Activated T-helper 1 cell treated with anti-CD3 and anti-CD28 coated beads, Interleukin-2, amount 50 U/mL, for 16 hours (primary cell): ENCODE data around the gene BANP.
"Not testable (repeated sequence)": the region's sequence is repeated elsewhere in the genome, so short reads cannot be mapped to it uniquely, and the experiment has no call there.

Experiments used
- DNase-seq, 2 donors: peaks; one replicate each; pipeline ENCODE4 v3.0.0-alpha.2; 2020; ENCODE audit warnings: low read depth in 1 of 2, low spot score in 1 of 2

Gene BANP

GRCh38 chr16:88098731-88099562 lies 147.7 kb downstream of the BANP start:
- not testable (repeated sequence) for DNase-seq

- DNase-seq, result no peak
Observed at GRCh38 chr16:88099563-88099890, 148.3 kb downstream of the BANP start.

DNA sequence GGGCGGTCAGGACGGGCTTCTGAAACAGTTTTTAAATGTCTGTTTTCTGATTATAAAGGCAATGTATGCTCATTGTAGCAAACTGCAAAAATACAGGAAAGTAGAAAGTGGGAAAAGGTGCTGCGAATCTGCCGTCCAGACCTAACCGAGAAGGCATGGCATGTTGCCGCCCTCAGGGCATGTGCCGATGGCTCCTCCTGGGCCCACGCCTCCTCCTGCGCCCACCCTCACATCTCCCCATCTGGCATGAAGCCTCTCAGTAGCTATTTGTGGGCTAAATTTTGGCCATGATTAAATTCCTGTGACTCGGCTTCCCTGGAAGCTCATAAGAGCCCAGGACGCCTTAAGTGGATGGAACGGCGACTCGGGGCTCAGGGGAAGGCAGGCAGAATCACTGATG lies 148.7 kb downstream of the BANP start:
- not testable (repeated sequence) for DNase-seq

- DNase-seq, result not testable (repeated sequence)
Observed at GRCh38 chr16:88100801-88101622, 149.8 kb downstream of the BANP start.

DNA sequence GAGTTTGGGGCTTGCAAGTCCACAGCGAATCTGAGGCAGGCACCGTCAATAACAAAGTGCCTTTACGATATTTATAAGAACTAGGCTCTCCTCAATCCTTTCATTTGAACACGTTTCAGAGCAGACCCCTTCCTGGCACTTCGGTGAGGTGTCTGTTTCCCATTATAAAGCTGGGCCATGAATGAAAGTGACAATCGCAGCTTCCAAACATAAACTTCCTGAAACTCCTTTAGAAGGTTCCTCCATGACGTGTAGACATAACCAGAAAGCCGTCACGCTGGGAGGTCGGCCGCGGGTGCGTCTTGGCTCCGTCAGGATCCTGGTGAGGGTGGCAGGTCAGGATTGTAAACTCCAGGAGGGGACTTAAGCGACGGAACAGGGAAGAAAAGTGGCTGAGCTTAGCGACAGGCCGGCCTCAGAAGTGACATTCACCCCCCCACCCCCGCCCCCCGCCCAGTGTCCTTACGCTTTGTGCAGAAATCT lies 150.4 kb downstream of the BANP start:
- not testable (repeated sequence) for DNase-seq

DNA sequence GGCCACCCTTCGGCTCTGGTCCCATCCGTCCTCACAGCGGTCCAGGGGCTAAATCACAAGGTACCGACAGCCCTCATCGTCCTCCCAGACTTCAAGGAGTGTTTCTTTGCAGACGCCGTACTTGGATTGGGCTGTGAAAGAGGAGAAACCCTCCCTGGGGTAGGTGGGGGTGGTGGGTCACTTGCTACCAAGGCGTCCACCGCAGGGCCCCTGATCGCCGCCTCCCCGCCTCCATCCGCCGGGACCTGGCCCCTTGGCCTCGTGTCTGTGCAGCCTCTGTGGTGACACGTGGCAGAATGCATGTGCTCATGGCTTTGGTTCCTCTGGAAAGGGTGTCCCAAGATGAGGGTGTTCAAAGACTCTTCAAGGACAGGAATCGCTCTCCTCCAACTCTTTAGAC lies 151.4 kb downstream of the BANP start:
- DNase-seq, result no peak

- DNase-seq, result no peak
Observed at GRCh38 chr16:88103011-88103410, 151.8 kb downstream of the BANP start.

GRCh38 chr16:88103581-88104188 lies 152.5 kb downstream of the BANP start:
- DNase-seq, result no peak

- not testable (repeated sequence) for DNase-seq
Observed at GRCh38 chr16:88104363-88104762, 153.1 kb downstream of the BANP start.

DNA sequence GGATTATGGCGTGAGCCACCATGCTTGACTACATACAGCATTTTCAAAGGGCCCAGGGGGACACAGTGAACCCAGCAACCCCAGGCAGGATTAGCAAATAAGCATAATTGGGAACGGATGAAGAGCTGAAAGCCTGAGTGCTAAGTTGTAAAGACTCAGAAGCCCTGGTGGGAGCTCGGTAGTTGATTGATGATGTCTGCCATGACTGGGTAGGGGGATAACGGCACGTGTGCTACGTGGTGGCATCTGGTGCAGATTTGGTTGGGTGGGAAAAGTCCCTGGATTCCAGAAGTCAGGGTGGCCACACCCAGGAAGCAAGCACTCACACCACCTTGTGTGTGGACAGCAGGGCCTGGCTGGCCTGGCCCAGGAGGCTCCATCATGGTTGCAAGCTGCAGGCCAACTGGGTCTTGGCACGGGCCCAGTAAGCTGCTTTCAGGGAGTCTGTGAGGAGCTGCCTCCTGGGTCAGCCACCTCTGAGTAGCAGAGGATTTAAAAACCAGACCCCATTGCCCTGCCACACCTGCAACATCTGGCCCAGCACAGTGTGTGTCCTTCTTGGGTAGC lies 154.4 kb downstream of the BANP start:
- not testable (repeated sequence) for DNase-seq

DNA sequence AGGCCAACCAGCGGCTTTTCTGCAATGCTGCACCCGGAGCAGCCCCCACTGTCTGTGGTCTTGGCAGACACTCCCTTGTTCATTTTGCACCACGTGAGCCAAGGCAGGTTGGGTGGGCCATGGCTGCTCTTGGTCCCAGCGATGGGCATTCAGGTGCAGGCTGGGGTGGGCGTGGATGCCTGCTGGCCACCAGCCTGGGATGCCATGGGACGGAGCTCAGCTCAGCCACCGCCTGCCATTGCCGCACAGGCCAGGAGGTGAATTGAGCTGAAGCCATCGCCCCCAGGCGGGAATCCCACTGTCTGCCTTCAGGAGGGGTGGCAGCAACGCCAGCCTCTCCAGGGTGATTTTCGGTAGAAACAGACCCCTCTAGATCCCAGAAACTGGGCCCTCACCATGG lies 155.3 kb downstream of the BANP start:
- DNase-seq, result not testable (repeated sequence)

DNA sequence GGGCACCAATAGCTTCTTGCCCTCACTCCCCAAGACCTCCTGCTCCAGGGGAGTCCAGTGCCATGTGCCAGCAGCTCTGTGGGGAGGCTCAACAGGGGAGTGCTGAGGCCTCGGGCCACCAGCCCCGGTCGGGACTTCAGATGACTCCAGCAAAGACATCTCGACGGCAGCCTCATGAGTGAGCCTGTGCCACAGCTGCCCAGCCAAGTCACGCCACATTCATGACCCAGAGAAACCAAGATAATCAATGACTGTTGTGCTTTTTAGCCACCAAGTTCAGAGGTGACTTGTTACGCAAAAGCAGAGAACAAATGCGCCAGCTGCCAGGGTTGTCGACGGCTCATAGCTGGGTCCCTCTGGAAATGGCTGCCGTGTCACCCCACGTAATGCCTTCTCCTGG lies 157.5 kb downstream of the BANP start:
- no peak for DNase-seq

DNA sequence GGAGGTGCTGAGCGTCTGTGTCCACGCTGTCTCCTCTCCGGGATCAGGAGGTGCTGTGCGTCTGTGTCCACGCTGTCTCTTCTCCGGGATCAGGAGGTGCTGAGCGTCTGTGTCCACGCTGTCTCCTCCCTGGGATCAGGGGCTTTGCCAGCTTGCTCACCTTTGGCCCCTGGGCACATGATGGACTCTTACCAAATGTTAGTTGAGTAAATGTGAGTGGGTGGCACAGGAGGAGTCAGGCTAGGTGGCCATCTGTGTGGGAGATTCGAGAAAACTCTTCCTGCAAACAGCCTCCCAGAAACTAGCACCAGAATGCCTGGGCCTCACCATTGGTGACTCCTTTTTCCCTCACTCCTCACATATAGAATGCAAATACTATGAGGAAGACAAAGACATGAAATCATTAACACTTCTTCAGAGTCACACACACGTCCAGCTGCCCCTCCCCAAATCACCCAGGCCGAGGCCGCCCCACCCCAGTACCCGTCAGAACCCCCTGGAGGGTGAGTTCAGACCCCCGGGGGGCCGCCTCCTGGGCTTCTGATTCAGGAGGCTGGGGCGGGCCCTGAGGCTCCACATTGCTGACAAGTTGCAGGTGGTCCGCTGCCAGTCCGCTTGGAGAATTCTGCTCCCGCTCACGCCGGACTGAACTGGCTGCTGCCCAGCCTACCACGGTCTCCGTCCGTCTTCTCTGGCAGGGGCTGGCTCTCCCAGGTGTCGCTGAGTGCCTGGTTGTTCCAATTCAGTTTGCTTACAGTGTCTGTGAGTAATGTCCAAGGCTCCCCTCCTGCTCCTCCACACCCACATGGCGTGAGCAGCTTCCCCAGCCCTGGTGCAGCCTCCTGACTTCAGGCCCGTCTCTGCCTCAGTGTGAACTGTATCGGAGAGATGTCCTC lies 158.7 kb downstream of the BANP start:
- DNase-seq, result not testable (repeated sequence)

- DNase-seq, result not testable (repeated sequence)
Observed at GRCh38 chr16:88110875-88111494, 159.8 kb downstream of the BANP start.

DNA sequence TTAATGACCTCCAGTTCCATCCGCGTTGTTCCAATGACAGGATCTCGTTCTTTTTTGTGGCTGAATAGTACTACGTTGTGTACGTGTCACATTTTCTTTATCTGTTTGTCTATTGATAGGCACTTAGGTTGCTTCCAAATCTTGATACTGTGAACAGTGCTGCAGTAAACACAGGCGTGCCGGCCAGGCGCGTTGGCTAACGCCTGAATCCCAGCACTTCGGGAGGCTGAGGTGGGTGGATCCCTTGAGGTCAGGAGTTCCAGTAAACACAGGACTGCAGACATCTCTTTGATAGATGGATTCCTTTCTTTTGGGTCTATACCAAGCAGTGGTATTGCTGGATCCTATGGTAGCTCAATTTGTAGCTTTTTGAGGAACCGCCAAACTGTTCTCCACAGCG lies 160.7 kb downstream of the BANP start:
- DNase-seq, result not testable (repeated sequence)

DNA sequence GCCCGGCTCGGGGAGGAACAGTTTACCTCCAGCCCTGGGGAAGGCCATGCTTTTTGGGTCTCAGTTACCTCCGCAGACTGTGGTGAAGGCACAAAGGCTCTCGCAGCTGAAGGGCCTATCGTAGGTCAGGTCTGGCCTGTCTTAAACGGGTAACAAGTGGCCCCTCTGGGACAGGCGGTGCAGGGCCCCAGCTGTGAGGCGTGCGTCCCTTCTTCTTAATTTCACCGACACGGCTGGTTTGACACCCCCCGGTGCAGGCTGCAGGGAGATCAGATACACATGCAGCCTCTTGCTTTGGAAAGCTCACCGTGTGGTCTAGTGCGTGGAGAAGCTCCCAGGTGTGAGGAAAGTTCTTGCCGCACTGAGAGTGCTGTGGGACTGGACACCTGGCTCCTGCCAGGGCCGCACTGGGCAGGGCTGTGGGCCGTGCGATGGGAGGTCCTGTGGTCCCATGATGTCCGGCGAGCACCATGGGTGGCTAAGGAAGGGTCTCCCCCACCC lies 162.4 kb downstream of the BANP start:
- no peak for DNase-seq

- DNase-seq, result not testable (repeated sequence)
Observed at GRCh38 chr16:88114541-88115228, 163.5 kb downstream of the BANP start.

DNA sequence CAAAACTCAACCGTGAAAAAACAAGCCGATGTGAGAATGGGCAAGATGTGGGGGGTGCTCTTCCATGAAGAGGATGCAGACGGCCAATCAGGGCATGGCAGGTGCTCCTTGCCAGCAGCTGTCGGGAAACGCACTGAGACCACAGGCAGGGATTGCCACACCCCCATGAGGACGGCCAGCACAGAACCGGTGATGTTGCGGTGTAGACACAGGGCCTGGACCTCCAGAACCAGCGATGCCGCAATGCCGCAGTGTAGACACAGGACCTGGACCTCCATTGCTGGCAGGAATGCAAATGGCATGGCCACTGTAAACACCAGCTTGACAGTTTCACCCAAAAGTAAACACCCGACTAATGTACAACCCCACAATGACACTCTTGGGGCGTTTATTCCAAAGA lies 164.9 kb downstream of the BANP start:
- DNase-seq, result no peak

DNA sequence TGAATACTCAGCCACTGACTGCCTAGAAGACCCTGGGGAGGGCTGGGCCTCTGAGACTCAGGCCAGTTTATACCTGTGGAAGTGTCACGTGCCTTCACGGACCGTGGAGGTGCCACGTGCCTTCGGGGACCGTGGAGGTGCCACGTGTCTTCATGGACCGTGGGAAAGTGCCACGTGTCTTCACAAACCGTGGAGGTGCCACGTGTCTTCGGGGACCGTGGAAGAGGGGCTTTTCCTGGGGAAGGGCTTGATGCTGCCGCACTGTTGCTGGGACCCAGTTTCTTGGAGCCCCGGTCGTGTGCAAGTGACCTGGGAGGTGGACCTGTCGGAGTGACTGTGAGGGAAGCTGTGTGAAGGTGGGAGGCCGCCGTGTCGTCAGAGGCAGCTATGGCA lies 166.2 kb downstream of the BANP start:
- DNase-seq, result no peak
